OCI-LY1 (cell line): Measurements from ENCODE around the gene DHX32.

Experiments used
- H2AFZ ChIP-seq: fragments of 200-600 bp; sonication (generic), shearing (Covaris generic); 2 replicates; pipeline ENCODE4 v1.6.0; 2014; ENCODE audit warnings: antibody characterized with exemption, mild to moderate bottlenecking, low read length
- H3F3A ChIP-seq: fragments of 200-600 bp; sonication (generic), shearing (Covaris generic); 2 replicates; pipeline ENCODE4 v1.6.0; 2014; ENCODE audit warnings: mild to moderate bottlenecking, antibody characterized with exemption, low read length, moderate library complexity; ENCODE audit not compliant: insufficient read depth
- H3K27ac ChIP-seq: fragments of 200-600 bp; sonication (generic); 2 replicates; pipeline ENCODE4 v1.5.1; 2014; ENCODE audit warnings: low read length, mixed run types, mild to moderate bottlenecking, low read depth; ENCODE audit not compliant: poor library complexity, severe bottlenecking
- H3K27me3 ChIP-seq: fragments of 200-600 bp; sonication (generic); 2 replicates; pipeline ENCODE4 v1.6.0; 2014; ENCODE audit warnings: antibody characterized with exemption, mild to moderate bottlenecking, low read length, moderate library complexity; ENCODE audit not compliant: insufficient read depth
- H3K36me3 ChIP-seq: fragments of 200-600 bp; sonication (generic); 2 replicates; pipeline ENCODE4 v1.6.1; 2014; ENCODE audit warnings: mild to moderate bottlenecking, antibody characterized with exemption, low read length, moderate library complexity, mixed read lengths; ENCODE audit not compliant: insufficient read depth
- H3K4me1 ChIP-seq: fragments of 200-600 bp; sonication (generic); 2 replicates; pipeline ENCODE4 v1.5.1; 2014; ENCODE audit warnings: mild to moderate bottlenecking, low read length, moderate library complexity; ENCODE audit not compliant: insufficient read depth, severe bottlenecking
- H3K4me2 ChIP-seq: fragments of 200-600 bp; sonication (generic), shearing (Covaris generic); 2 replicates; pipeline ENCODE4 v1.6.1; 2014; ENCODE audit warnings: low read length
- H3K4me3 ChIP-seq: fragments of 200-600 bp; sonication (generic); 2 replicates; pipeline ENCODE4 v1.5.1; 2014; ENCODE audit warnings: low read length, low read depth, mild to moderate bottlenecking, mixed read lengths; ENCODE audit not compliant: poor library complexity, severe bottlenecking
- H3K79me2 ChIP-seq: fragments of 200-600 bp; shearing (Covaris generic); 2 replicates; pipeline ENCODE4 v1.6.1; 2016; ENCODE audit warnings: mixed run types, low read length, mixed read lengths; ENCODE audit not compliant: insufficient read depth
- H3K9ac ChIP-seq: fragments of 200-600 bp; sonication (generic), shearing (Covaris generic); 2 replicates; pipeline ENCODE4 v1.6.1; 2014; ENCODE audit warnings: mild to moderate bottlenecking, low read length, mixed read lengths
- H3K9me2 ChIP-seq: fragments of 200-600 bp; sonication (generic), shearing (Covaris generic); 2 replicates; pipeline ENCODE4 v1.6.1; 2014; ENCODE audit warnings: low read depth, mild to moderate bottlenecking, low read length, mixed read lengths
- H3K9me3 ChIP-seq: fragments of 200-600 bp; shearing (Covaris generic); 2 replicates; pipeline ENCODE4 v1.6.1; 2014; ENCODE audit warnings: low read length, mixed read lengths
- H4K20me1 ChIP-seq: fragments of 200-600 bp; sonication (generic), shearing (Covaris generic); 2 replicates; pipeline ENCODE4 v1.6.0; 2016; ENCODE audit warnings: mild to moderate bottlenecking, low read length; ENCODE audit not compliant: insufficient read depth
- EZH2 ChIP-seq: fragments of 200-600 bp; sonication (generic), shearing (Covaris generic); IDR thresholded peaks from 2 replicates; pipeline ENCODE4 v1.8.0; 2017; ENCODE audit warnings: borderline replicate concordance, mixed run types, mild to moderate bottlenecking, antibody characterized with exemption, low read length, moderate library complexity, mixed read lengths
- TF ChIP-seq, protein P1 (sequence below): fragments of 200-600 bp; sonication (generic), shearing (Covaris generic); IDR thresholded peaks from 2 replicates; pipeline ENCODE4 v1.5.1; 2017; ENCODE audit warnings: mild to moderate bottlenecking, antibody characterized with exemption, low read length, moderate library complexity, mixed read lengths

DHX32 gene

GRCh38 chr10:125852487-125852886, 28.6 kb downstream of the DHX32 start:
- H3K79me2 ChIP-seq = no peaks in the 10 kb centered on the region
- no peak overlapping the region for H2AFZ ChIP-seq
- H3K4me1 ChIP-seq = no peaks in the 10 kb centered on the region
- no peaks in the 10 kb centered on the region for H3K36me3 ChIP-seq
- no peak overlapping the region for H3K9ac ChIP-seq
- H3K9me2 ChIP-seq = no peaks in the 10 kb centered on the region
- no peaks in the 10 kb centered on the region for H3K9me3 ChIP-seq
- H3K4me3 ChIP-seq = no peak overlapping the region
- no peak overlapping the region for H3K4me2 ChIP-seq
- H3K27me3 ChIP-seq = no peaks in the 10 kb centered on the region
- H3K27ac ChIP-seq = no peak overlapping the region
- TF ChIP-seq EZH2 = no peak
- TF ChIP-seq, protein P1, sequence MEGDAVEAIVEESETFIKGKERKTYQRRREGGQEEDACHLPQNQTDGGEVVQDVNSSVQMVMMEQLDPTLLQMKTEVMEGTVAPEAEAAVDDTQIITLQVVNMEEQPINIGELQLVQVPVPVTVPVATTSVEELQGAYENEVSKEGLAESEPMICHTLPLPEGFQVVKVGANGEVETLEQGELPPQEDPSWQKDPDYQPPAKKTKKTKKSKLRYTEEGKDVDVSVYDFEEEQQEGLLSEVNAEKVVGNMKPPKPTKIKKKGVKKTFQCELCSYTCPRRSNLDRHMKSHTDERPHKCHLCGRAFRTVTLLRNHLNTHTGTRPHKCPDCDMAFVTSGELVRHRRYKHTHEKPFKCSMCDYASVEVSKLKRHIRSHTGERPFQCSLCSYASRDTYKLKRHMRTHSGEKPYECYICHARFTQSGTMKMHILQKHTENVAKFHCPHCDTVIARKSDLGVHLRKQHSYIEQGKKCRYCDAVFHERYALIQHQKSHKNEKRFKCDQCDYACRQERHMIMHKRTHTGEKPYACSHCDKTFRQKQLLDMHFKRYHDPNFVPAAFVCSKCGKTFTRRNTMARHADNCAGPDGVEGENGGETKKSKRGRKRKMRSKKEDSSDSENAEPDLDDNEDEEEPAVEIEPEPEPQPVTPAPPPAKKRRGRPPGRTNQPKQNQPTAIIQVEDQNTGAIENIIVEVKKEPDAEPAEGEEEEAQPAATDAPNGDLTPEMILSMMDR = no peak
- no peaks in the 10 kb centered on the region for H4K20me1 ChIP-seq
- no peaks in the 10 kb centered on the region for H3F3A ChIP-seq

DNA sequence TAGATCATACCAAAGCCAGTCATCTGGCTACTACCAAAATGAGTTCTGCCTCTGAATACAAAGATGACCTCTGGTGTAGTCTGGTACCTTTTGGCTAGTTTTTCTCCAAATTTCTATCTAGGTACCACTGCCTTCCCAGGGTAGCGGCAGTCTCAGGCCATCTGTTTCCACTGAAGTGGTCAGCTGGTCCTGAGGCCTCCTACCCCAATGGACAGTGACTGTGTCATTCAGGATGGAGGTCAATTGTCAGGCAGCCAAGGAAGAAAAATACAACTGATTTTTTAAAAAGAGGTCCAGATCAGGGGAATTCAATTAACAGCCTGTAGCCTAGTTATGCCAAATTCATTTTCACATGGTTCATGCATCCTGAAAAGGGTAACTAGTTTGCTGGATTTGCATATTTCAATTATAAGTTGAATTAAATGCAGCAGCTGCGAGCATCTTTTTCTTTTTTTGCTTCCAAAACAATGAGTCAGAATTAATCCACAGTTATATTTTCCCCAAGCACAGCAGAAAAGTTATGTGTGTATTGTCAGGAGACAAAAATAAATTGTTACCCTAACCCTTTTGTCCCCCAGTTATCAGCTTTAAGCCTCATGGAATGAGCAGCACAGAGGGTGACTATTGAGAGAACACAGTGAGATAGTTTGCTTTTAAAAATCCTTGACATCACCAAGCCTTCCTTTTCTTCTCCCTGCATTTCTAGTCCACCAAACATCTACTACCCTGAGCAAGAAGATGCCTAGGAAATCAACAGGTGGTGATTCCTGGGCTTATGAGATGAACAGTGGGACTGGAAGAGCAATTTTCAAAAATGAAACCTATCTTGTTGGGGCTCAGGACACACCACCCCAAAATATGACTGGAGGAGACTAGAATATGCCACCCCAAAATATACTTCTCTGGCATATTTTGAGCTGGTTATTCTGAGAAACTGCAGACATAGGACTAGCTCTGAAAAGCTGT, 30.0 kb downstream of the DHX32 start:
- Histone ChIP-seq H4K20me1 (no peaks in the 10 kb centered on the region), H3K4me3 (no peak overlapping the region), H2AFZ (no peak overlapping the region), H3K9me2 (no peaks in the 10 kb centered on the region), H3K4me1 (no peaks in the 10 kb centered on the region), H3K9ac (no peak overlapping the region), H3K4me2 (no peak overlapping the region), H3F3A (no peaks in the 10 kb centered on the region), H3K79me2 (no peaks in the 10 kb centered on the region), H3K27me3 (no peaks in the 10 kb centered on the region), H3K36me3 (no peaks in the 10 kb centered on the region), H3K27ac (no peak overlapping the region), H3K9me3 (no peaks in the 10 kb centered on the region)
- TF ChIP-seq EZH2 = no peak
- TF ChIP-seq, protein P1 = no peak

DNA sequence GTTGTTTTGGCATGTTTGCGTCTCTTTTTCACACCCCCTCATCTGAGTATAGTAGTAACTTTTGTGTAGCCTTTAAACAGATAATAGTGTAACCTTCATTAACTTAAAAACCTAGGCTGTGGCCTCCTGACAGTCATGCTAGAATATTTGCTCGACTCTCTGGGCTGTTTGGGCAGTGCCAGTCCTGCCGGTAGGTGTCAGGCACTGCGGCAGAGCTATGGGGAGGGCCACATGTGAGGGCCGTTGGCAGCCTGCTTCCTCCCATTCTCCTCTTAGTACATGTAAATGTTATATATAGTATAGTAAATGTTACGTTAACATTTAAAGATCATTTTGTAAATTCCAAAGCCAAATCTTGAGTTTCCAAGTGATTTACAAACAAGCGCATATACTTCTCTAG, 31.6 kb downstream of the DHX32 start:
- Histone ChIP-seq H3K4me2 (no peak overlapping the region), H3K27ac (no peak overlapping the region), H2AFZ (no peak overlapping the region), H3K9me3 (no peaks in the 10 kb centered on the region), H4K20me1 (no peaks in the 10 kb centered on the region), H3K4me3 (no peak overlapping the region), H3K27me3 (no peaks in the 10 kb centered on the region), H3K9ac (no peak overlapping the region), H3K9me2 (no peaks in the 10 kb centered on the region), H3K36me3 (no peaks in the 10 kb centered on the region), H3K79me2 (no peaks in the 10 kb centered on the region), H3F3A (no peaks in the 10 kb centered on the region), H3K4me1 (no peaks in the 10 kb centered on the region)
- no peak for TF ChIP-seq EZH2
- TF ChIP-seq, protein P1 = no peak
